SK-N-SH treated with all-trans-retinoic acid at 6 μM for 48 hours (cell line): ENCODE results near the gene RPA1.

Experiments used
- ATAC-seq: fragments of 200-7000 bp; cut with Tn5 transposase; 3 replicates; pipeline ENCODE4 v1.9.1; 2020; ENCODE audit warnings: mild to moderate bottlenecking, moderate library complexity
- ARNTL ChIP-seq: fragments of 450-650 bp; formaldehyde crosslinking; IDR thresholded peaks from 2 replicates; pipeline ENCODE4 v1.5.0; 2020; ENCODE audit warnings: low read depth, mild to moderate bottlenecking, moderate library complexity, borderline replicate concordance
- CSDC2 ChIP-seq: fragments of 250-450 bp; sonication (Bioruptor Pico); IDR thresholded peaks from 2 replicates; pipeline ENCODE4 v1.5.0; 2020; ENCODE audit warnings: mild to moderate bottlenecking, moderate library complexity
- ESRRG ChIP-seq: fragments of 250-450 bp; sonication (Bioruptor Pico); IDR thresholded peaks from 2 replicates; pipeline ENCODE4 v1.6.1; 2021; ENCODE audit warnings: mild to moderate bottlenecking
- GLIS3 ChIP-seq: fragments of 250-450 bp; sonication (Bioruptor Pico); IDR thresholded peaks from 2 replicates; pipeline ENCODE4 v1.5.0; 2020; ENCODE audit warnings: mild to moderate bottlenecking, moderate library complexity
- ISL1 ChIP-seq: fragments of 250-450 bp; sonication (Bioruptor Pico); IDR thresholded peaks from 2 replicates; pipeline ENCODE4 v2.1.2; 2022; ENCODE audit warnings: mild to moderate bottlenecking, moderate library complexity
- OSR1 ChIP-seq: fragments of 250-450 bp; sonication (Bioruptor Pico); IDR thresholded peaks from 2 replicates; pipeline ENCODE4 v1.8.0; 2022; ENCODE audit warnings: moderate library complexity, mild to moderate bottlenecking, inconsistent platforms
- PPARA ChIP-seq: fragments of 250-450 bp; sonication (Bioruptor Pico); IDR thresholded peaks from 2 replicates; pipeline ENCODE4 v1.5.0; 2020; ENCODE audit warnings: mild to moderate bottlenecking, borderline replicate concordance
- RARB ChIP-seq: fragments of 250-450 bp; sonication (Bioruptor Pico); IDR thresholded peaks from 2 replicates; pipeline ENCODE4 v1.8.0; 2021; ENCODE audit warnings: mild to moderate bottlenecking, moderate library complexity
- SNAI2 ChIP-seq: fragments of 250-450 bp; sonication (Bioruptor Pico); IDR thresholded peaks from 2 replicates; pipeline ENCODE4 v1.5.0; 2020; ENCODE audit warnings: mild to moderate bottlenecking, moderate library complexity
- TCF4 ChIP-seq: fragments of 250-450 bp; sonication (Bioruptor Pico); IDR thresholded peaks from 2 replicates; pipeline ENCODE4 v1.8.0; 2021; ENCODE audit warnings: mild to moderate bottlenecking, moderate library complexity, borderline replicate concordance
- ZC3H10 ChIP-seq: fragments of 250-450 bp; sonication (Bioruptor Pico); IDR thresholded peaks from 2 replicates; pipeline ENCODE4 v1.5.1; 2021; ENCODE audit warnings: mild to moderate bottlenecking, moderate library complexity
- ZFP3 ChIP-seq: fragments of 250-450 bp; sonication (Bioruptor Pico); IDR thresholded peaks from 2 replicates; pipeline ENCODE4 v1.5.0; 2020; ENCODE audit warnings: mild to moderate bottlenecking, moderate library complexity
- ZFP30 ChIP-seq: fragments of 450-650 bp; formaldehyde crosslinking; IDR thresholded peaks from 2 replicates; pipeline ENCODE4 v1.5.0; 2022; ENCODE audit warnings: mild to moderate bottlenecking, moderate library complexity
- ZNF565 ChIP-seq: fragments of 450-650 bp; formaldehyde crosslinking; conservative IDR thresholded peaks from 2 replicates; pipeline ENCODE4 v1.5.0; 2020; ENCODE audit warnings: low read depth, mild to moderate bottlenecking, moderate library complexity
- ZNF70 ChIP-seq: fragments of 450-650 bp; formaldehyde crosslinking; IDR thresholded peaks from 2 replicates; pipeline ENCODE4 v1.5.0; 2020; ENCODE audit warnings: mild to moderate bottlenecking, moderate library complexity
- ZNF8 ChIP-seq: fragments of 450-650 bp; formaldehyde crosslinking; IDR thresholded peaks from 2 replicates; pipeline ENCODE4 v1.5.0; 2020; ENCODE audit warnings: mild to moderate bottlenecking, moderate library complexity
- TF ChIP-seq, protein P1 (sequence below): fragments of 250-450 bp; sonication (Bioruptor Pico); IDR thresholded peaks from 2 replicates; pipeline ENCODE4 v1.8.0; 2020; ENCODE audit warnings: mild to moderate bottlenecking, moderate library complexity, borderline replicate concordance
- TF ChIP-seq, protein P2 (sequence below): fragments of 250-450 bp; sonication (Bioruptor Pico); IDR thresholded peaks from 2 replicates; pipeline ENCODE4 v1.5.1; 2020; ENCODE audit warnings: low read depth, mild to moderate bottlenecking, moderate library complexity
- TF ChIP-seq, protein P3 (sequence below): fragments of 250-450 bp; sonication (Bioruptor Pico); IDR thresholded peaks from 2 replicates; pipeline ENCODE4 v1.5.0; 2020; ENCODE audit warnings: mild to moderate bottlenecking, moderate library complexity
- TF ChIP-seq, protein P4 (sequence below): fragments of 250-450 bp; sonication (Bioruptor Pico); IDR thresholded peaks from 2 replicates; pipeline ENCODE4 v1.8.0; 2021; ENCODE audit warnings: low read depth, mild to moderate bottlenecking, moderate library complexity, borderline replicate concordance

RPA1 gene

DNA sequence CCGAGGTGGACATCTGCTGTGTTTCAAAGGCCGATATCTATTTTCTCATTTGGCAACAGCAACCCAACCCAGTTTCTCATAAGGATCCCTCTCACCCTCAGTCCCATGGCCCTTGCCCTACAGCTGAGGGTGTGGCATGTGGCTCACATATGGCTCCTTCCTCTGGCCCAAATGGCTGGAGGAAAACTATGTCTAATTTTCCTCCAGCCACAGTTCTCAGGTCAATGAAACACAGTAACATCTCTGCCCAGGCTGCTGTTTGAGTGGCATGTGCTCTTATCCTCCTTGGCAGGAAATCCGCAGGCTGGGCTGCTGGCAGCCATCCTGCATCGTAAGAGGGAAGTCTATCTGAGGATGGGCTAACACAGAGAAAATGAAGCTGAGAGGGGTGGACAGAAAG lies 43.9 kb upstream of the RPA1 start:
- no peak for ATAC-seq
- TF ChIP-seq CSDC2 (CRISPR knock-in tag) (no peak), SNAI2 (CRISPR knock-in tag) (no peak), GLIS3 (no peak), PPARA (no peak), ZNF8 (CRISPR knock-in tag) (no peak), RARB (CRISPR knock-in tag) (no peak)
- TF ChIP-seq, protein P1, sequence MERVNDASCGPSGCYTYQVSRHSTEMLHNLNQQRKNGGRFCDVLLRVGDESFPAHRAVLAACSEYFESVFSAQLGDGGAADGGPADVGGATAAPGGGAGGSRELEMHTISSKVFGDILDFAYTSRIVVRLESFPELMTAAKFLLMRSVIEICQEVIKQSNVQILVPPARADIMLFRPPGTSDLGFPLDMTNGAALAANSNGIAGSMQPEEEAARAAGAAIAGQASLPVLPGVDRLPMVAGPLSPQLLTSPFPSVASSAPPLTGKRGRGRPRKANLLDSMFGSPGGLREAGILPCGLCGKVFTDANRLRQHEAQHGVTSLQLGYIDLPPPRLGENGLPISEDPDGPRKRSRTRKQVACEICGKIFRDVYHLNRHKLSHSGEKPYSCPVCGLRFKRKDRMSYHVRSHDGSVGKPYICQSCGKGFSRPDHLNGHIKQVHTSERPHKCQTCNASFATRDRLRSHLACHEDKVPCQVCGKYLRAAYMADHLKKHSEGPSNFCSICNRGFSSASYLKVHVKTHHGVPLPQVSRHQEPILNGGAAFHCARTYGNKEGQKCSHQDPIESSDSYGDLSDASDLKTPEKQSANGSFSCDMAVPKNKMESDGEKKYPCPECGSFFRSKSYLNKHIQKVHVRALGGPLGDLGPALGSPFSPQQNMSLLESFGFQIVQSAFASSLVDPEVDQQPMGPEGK = no peak

DNA sequence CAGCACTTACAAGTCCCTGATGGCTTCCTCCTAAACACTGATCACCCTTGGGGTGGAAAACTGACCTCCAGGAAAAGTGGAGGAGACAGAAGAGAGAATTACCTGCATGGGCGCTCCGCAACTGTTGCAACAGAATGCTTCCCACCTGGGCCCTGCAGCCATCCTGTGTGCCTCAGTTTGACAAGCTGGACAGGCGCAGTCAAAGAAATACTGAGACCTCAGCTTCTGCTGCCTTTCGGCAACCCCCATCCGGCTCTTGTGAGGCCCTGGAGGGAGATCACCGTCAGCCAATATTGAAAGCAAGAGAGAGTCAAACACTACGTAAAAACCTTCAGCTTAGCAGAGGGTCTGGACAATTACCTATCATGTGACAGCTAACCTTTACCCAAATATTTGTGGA lies 43.1 kb upstream of the RPA1 start:
- no peak for TF ChIP-seq PPARA
- TF ChIP-seq CSDC2 (CRISPR knock-in tag) = no peak
- no peak for TF ChIP-seq GLIS3
- TF ChIP-seq, protein P2, sequence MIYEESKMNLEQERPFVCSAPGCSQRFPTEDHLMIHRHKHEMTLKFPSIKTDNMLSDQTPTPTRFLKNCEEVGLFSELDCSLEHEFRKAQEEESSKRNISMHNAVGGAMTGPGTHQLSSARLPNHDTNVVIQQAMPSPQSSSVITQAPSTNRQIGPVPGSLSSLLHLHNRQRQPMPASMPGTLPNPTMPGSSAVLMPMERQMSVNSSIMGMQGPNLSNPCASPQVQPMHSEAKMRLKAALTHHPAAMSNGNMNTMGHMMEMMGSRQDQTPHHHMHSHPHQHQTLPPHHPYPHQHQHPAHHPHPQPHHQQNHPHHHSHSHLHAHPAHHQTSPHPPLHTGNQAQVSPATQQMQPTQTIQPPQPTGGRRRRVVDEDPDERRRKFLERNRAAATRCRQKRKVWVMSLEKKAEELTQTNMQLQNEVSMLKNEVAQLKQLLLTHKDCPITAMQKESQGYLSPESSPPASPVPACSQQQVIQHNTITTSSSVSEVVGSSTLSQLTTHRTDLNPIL (CRISPR knock-in tag) = no peak
- no peak for TF ChIP-seq TCF4 (CRISPR knock-in tag)
- TF ChIP-seq ZNF565 (CRISPR knock-in tag) = no peak
- TF ChIP-seq SNAI2 (CRISPR knock-in tag) = no peak
- TF ChIP-seq ZFP30 (CRISPR knock-in tag) = no peak
- ATAC-seq = no peak

DNA sequence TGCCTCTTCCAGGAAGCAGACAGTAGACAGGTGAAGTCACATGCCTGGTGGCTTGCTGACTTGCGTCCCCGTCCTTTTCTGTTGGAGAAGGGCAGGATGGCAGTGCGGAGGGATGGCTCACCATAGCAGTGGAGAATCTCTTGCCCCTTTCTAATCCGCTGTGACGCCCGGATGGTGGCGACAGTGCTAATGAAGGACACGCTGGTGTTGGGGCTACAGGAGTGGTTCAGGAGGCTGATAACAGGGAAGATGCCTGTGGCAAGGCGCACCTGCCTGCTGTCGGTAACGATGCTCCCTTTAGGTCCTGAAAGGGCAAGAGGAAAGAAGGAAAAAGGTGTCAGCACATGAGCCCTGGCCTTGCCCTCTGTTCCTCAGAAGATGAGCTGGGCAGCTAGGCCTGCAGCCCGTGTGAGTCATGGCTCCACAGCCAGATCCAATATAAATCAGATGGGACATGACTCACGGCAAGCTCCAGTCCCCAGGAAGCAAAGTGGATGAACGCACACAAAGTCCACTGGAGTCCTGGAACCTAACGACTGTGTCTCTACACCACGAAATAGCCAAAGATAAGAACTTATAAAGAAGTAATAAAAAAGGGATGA lies 42.4 kb upstream of the RPA1 start:
- peak; percentile 96 for ATAC-seq
- TF ChIP-seq ZNF8 (CRISPR knock-in tag) (no peak), ZC3H10 (peak; percentile 15; the same call in 1 of the 2 replicates), CSDC2 (CRISPR knock-in tag) (0 out of 2 replicates have a peak, but pooled peaks have one; percentile 18), ZNF70 (CRISPR knock-in tag) (no peak), ZFP3 (0 out of 2 replicates have a peak, but pooled peaks have one; percentile 49), RARB (CRISPR knock-in tag) (no peak), SNAI2 (CRISPR knock-in tag) (peak; percentile 61; the same call in 1 of the 2 replicates), OSR1 (CRISPR knock-in tag) (no peak), ESRRG (CRISPR knock-in tag) (no peak)
- TF ChIP-seq, protein P3, sequence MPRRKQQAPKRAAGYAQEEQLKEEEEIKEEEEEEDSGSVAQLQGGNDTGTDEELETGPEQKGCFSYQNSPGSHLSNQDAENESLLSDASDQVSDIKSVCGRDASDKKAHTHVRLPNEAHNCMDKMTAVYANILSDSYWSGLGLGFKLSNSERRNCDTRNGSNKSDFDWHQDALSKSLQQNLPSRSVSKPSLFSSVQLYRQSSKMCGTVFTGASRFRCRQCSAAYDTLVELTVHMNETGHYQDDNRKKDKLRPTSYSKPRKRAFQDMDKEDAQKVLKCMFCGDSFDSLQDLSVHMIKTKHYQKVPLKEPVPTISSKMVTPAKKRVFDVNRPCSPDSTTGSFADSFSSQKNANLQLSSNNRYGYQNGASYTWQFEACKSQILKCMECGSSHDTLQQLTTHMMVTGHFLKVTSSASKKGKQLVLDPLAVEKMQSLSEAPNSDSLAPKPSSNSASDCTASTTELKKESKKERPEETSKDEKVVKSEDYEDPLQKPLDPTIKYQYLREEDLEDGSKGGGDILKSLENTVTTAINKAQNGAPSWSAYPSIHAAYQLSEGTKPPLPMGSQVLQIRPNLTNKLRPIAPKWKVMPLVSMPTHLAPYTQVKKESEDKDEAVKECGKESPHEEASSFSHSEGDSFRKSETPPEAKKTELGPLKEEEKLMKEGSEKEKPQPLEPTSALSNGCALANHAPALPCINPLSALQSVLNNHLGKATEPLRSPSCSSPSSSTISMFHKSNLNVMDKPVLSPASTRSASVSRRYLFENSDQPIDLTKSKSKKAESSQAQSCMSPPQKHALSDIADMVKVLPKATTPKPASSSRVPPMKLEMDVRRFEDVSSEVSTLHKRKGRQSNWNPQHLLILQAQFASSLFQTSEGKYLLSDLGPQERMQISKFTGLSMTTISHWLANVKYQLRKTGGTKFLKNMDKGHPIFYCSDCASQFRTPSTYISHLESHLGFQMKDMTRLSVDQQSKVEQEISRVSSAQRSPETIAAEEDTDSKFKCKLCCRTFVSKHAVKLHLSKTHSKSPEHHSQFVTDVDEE (CRISPR knock-in tag) = no peak
- TF ChIP-seq, protein P4, sequence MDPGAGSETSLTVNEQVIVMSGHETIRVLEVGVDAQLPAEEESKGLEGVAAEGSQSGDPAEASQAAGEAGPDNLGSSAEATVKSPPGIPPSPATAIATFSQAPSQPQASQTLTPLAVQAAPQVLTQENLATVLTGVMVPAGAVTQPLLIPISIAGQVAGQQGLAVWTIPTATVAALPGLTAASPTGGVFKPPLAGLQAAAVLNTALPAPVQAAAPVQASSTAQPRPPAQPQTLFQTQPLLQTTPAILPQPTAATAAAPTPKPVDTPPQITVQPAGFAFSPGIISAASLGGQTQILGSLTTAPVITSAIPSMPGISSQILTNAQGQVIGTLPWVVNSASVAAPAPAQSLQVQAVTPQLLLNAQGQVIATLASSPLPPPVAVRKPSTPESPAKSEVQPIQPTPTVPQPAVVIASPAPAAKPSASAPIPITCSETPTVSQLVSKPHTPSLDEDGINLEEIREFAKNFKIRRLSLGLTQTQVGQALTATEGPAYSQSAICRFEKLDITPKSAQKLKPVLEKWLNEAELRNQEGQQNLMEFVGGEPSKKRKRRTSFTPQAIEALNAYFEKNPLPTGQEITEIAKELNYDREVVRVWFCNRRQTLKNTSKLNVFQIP (CRISPR knock-in tag) = no peak

DNA sequence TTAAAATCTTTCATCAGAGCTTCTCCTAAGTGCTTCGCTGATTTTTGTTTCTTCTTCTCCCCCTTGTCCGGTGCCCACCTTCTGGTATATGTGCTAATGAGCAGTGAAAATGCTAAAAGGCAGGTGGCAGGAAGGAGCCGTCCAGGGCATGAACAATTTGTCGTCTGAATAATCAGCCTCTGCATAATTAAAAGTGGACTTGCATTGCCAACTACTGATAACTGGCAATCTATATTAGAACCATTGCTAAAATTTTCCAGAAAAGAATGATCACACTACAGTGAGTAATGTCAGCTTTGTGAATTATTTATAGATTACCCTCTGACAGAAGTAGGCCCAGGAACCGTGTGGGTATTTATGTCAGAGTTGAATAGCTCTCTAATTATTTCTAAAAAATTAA lies 39.9 kb upstream of the RPA1 start:
- TF ChIP-seq, protein P2 (CRISPR knock-in tag) = no peak
- TF ChIP-seq TCF4 (CRISPR knock-in tag) (no peak), ISL1 (CRISPR knock-in tag) (no peak), ARNTL (CRISPR knock-in tag) (no peak), ZFP30 (CRISPR knock-in tag) (no peak), ZNF70 (CRISPR knock-in tag) (no peak)
- TF ChIP-seq, all 23 proteins: peak for 0
- ATAC-seq = no peak
